ENCODE results near the gene GNA12. TPM values are rescaled to one million over a fixed set of nuclear protein-coding genes. Genes with fewer than 3 reads are reported as not detected.

GNA12 gene
- total RNA-seq, 1 donor from 2014 or later, result 67.2 TPM

- Mint-ChIP-seq H3K4me1 (ENCODE audit: low read depth, unreplicated experiment) (peaks cover 12% of the 10 kb centered on the region), H3K4me3 (ENCODE audit: unreplicated experiment) (no peak overlapping the region), H3K9me3 (ENCODE audit: unreplicated experiment) (peaks cover 4% of the 10 kb centered on the region), H3K27me3 (ENCODE audit: low read depth, unreplicated experiment) (no peaks in the 10 kb centered on the region), H3K36me3 (ENCODE audit: low read depth, unreplicated experiment) (peaks cover 37% of the 10 kb centered on the region), H3K27ac (ENCODE audit: unreplicated experiment) (no peak overlapping the region)
- Histone ChIP-seq H3K9me3 (ENCODE audit: insufficient read depth, low read depth, low read length) (no peaks in the 10 kb centered on the region), H2AFZ (ENCODE audit: low read depth, low read length) (no peak overlapping the region), H4K20me1 (ENCODE audit: insufficient read depth, low read length) (peaks cover 9% of the 10 kb centered on the region), H3K4me2 (ENCODE audit: low read length) (peak overlapping the region; percentile 11), H3K4me1 (ENCODE audit: insufficient read depth, low read length) (peaks cover 14% of the 10 kb centered on the region), H3K27me3 (ENCODE audit: insufficient read depth, low read length) (no peaks in the 10 kb centered on the region), H3K36me3 (ENCODE audit: insufficient read depth, low read length) (peaks cover 3% of the 10 kb centered on the region), H3K27ac (ENCODE audit: low read depth, low read length) (no peak overlapping the region), H3K4me3 (ENCODE audit: insufficient read depth, low read depth, low read length) (no peak overlapping the region), H3K79me2 (ENCODE audit: insufficient read depth, low read length) (no peaks in the 10 kb centered on the region), H3K9ac (ENCODE audit: low read length) (no peak overlapping the region)
- no peak for FAIRE-seq
- TF ChIP-seq EZH2 (IDR thresholded peaks at IDR 0.05; ENCODE audit: insufficient read depth, low read length) (no peak), CTCF (IDR thresholded peaks at IDR 0.05; ENCODE audit: insufficient read depth, low read depth, low read length) (no peak)
- no peak for DNase-seq (ENCODE audit: low read depth)
Measured at GRCh38 chr7:2713370-2713769, 130.7 kb downstream of the GNA12 start.

- H3K27ac Mint-ChIP-seq (ENCODE audit: unreplicated experiment), result no peak overlapping the region
- peaks cover 4% of the 10 kb centered on the region for H3K9me3 Mint-ChIP-seq (ENCODE audit: unreplicated experiment)
- Histone ChIP-seq H3K4me1 (ENCODE audit: insufficient read depth, low read length) (peaks cover 8% of the 10 kb centered on the region), H3K79me2 (ENCODE audit: insufficient read depth, low read length) (no peaks in the 10 kb centered on the region), H3K27me3 (ENCODE audit: insufficient read depth, low read length) (no peaks in the 10 kb centered on the region), H4K20me1 (ENCODE audit: insufficient read depth, low read length) (peaks cover 9% of the 10 kb centered on the region), H3K9ac (ENCODE audit: low read length) (no peak overlapping the region), H3K9me3 (ENCODE audit: insufficient read depth, low read depth, low read length) (no peaks in the 10 kb centered on the region), H3K36me3 (ENCODE audit: insufficient read depth, low read length) (no peaks in the 10 kb centered on the region), H3K4me2 (ENCODE audit: low read length) (no peak overlapping the region), H2AFZ (ENCODE audit: low read depth, low read length) (no peak overlapping the region), H3K4me3 (ENCODE audit: insufficient read depth, low read depth, low read length) (no peak overlapping the region), H3K27ac (ENCODE audit: low read depth, low read length) (no peak overlapping the region)
- FAIRE-seq (no peak), DNase-seq (ENCODE audit: low read depth) (no peak)
- peaks cover 2% of the 10 kb centered on the region for H3K27me3 Mint-ChIP-seq (ENCODE audit: low read depth, unreplicated experiment)
- TF ChIP-seq CTCF (IDR thresholded peaks at IDR 0.05; ENCODE audit: insufficient read depth, low read depth, low read length), result no peak
- TF ChIP-seq EZH2 (IDR thresholded peaks at IDR 0.05; ENCODE audit: insufficient read depth, low read length), result no peak
- peaks cover 12% of the 10 kb centered on the region for H3K4me1 Mint-ChIP-seq (ENCODE audit: low read depth, unreplicated experiment)
- H3K36me3 Mint-ChIP-seq (ENCODE audit: low read depth, unreplicated experiment), result peaks cover 30% of the 10 kb centered on the region
- H3K4me3 Mint-ChIP-seq (ENCODE audit: unreplicated experiment), result no peak overlapping the region
Measured at GRCh38 chr7:2711895-2712675, 132.0 kb downstream of the GNA12 start.
